ENCODE results near the gene LPCAT1.

LPCAT1 gene

DNA sequence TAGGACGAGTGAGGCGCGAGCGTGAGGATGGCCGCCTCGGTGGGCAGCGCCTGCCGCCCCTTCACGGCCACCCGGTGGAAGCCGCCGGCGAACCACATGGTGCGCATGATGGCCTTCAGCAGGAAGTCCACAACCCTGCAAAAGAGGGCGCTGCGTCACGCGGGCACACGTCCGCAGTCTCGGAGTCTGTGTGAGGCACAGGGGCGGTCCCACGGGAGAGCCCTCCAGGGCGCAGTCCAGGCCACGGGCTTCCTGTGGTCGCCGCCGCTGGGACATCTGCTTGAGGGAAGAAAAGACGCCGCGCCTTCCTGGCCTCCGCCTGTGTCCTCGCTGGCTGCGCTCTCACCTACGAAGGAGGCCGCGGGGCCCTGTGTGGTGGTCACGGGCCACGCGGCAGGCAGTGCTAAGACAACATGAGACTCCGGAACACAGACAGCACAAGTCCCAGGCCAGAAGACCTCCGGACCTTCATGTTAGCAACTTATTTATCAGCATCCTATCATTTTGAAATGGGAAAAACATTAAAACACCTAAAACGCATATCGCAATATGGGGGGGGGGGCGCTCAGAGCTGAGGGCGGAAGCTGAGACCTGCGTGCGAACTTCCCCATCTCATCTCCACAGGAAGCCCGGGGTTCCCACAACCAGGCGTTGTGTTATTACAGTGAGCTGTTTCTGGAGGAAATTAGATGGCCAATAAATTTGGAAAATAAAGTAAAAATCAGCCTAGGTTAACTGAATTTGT, 28.8 kb downstream of the LPCAT1 start:
- DNase-seq: no peak

DNA sequence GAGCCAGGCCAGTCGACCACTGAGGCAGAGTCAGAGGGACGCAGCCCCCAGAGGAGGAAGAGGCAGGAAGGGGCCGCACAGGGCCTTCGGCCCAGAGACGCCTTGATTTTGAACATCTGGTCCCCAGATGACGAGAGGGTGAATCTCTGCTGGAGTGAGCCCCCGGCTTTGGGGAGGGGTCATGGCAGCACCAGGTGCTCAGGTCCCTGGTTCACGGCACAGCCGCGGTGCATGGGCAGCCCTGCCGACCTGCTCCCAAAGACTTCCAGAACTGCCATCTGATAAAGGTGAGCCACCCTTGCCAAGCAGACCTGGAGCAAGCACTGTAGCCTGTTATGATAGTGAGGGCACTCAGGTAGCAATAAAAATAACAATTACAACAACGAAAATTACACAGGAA, 29.8 kb downstream of the LPCAT1 start:
- DNase-seq: no peak

GRCh38 chr5:1493413-1493812, 30.3 kb downstream of the LPCAT1 start:
- DNase-seq: no peak

DNA sequence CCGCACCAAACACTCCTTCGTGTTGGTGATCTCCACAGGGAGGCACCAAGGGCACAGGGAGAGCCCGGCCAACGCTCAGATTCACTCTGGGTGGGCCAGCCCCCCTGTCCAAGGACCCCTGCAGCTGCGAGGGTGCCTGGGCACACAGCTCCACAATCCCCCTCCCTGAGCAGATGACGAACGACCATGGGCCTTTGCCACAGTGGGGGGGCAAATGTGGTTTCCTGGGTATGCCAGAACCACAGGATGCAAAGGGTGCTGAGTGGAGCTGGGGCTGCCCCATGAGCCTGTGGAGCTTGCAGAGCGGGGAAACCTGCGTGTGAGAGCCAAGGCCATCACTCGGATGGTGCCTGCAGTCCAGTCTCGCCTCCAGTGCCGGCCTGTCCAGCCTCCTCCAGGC, 31.0 kb downstream of the LPCAT1 start:
- no peak for DNase-seq

DNA sequence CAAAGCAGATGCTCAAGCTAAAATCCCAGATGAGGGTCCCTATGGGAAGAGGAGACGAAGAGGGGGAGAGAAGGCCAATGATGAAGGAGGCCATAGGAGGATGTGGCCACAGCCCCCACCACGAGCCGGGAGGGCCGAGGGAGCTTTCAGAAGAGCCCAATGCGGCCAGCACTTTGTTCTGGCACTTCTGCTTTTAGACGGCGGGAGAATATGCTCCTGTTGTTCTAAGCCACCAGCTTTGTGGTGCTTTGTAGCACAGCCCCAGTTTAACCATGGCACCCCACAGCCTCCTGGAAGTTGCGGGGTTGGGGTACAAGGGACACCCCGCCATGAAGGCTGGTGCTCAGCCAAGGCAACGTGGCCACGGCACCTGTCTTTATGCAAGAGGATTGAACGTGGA, 33.4 kb downstream of the LPCAT1 start:
- no peak for DNase-seq

GRCh38 chr5:1489754-1490153, 34.0 kb downstream of the LPCAT1 start:
- no peak for DNase-seq

GRCh38 chr5:1488882-1489680, 34.7 kb downstream of the LPCAT1 start:
- DNase-seq: no peak

GRCh38 chr5:1487079-1487764, 36.5 kb downstream of the LPCAT1 start:
- no peak for DNase-seq

DNA sequence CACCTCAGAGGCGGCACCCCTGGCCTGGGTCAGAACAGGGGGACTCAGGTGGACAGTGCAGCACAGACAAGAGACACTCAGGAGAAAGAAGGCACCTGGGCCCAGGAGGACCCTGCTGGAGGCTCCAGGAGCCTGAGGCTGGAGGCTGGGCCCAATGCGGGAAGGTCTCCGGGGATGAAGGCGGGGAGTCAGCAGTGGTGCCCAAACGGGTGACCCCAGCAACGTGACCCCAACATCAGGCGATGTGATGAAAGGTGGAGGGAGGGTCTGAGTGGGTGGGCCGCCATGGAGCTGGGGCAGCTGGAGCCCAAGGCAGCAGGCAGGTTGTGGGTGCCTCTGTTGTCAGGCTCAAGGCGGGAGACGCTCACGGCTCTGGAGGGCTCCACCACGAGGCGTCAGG, 37.5 kb downstream of the LPCAT1 start:
- DNase-seq: no peak

DNA sequence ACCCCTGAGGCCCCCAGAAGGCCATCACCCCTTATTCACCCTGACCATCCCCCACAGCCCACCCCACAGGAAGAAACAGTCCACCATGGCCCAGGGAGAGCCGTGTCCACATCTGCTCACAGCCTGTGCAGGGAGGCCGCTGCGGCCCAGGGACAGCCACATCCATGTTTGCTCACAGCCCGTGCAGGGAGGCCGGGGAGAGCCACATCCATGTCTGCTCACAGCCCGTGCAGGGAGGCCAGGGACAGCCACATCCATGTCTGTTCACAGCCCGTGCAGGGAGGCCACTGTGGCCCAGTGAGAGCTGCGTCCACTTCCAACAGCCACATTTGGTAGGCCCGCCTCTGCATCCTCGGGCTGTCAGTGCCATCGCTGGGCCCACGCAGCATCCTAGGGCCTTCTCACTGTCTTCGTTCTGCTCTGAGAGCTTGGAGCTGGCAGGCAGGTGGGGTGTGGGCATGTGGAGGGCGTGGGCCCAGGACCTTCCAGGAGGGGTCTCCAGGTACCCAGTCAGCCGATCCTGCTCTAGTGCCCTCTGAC, 38.1 kb downstream of the LPCAT1 start:
- no peak for DNase-seq

DNA sequence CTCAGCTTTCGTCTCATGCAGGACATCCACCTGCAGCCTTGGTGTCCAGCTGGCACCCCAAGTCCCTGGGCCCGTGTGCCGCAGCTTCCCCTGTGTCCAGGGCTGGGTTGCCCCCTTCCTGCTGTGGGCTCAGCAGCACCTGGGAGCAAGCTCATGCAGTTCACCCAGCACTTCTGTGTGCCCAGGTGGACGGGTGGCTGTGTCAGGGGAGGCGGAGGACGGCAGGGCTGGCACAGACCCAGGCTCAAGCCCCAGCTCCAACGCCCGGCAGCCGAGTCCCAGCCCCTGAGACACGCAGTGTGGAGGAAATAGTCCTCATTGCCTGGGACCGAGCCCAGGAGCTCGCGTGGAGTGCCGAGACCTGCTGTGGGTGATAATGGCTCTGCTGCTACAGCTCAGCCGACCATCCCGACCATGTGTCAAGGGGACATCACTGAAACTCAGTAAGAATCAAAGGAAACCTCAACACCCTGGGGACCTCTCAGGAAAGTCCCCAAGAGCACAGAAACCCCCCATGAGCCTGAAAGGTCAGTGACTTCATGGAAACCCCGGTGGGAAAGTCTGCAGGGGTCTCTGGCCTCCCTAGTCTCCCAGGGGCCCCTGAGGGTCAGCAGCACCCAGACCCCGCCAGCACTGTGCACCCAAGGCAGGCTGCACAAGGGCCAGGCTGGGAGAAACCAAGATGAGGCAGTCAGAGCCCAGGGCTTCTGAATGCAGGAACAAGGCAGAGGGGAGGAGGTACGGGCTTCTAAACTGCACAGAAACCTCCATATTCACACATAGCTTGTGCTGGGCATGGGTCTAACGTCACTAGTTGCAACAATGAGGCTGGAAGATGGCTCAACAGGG, 38.8 kb downstream of the LPCAT1 start:
- DNase-seq: no peak

GRCh38 chr5:1483856-1484729, 39.7 kb downstream of the LPCAT1 start:
- DNase-seq: no peak

GRCh38 chr5:1483064-1483463, 40.7 kb downstream of the LPCAT1 start:
- DNase-seq: no peak

DNA sequence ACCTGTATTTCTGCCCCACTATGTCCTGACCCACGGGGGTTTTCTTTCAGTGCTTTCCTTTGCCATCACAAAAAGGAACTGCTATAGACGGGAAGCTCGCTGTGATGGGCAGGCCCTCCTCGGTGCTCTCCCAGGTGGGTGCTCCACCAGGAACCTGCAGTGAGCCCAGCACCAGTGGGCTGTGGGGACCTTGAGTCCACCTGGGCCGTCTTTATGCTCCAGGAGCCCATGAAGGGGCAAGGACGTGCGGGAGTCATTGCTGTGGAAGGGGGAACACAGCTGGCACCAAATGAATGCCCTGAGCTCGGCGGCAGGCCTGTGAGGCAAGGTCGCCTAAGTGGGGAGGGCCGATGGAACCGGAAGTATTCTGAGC, 41.8 kb downstream of the LPCAT1 start:
- DNase-seq: no peak

DNA sequence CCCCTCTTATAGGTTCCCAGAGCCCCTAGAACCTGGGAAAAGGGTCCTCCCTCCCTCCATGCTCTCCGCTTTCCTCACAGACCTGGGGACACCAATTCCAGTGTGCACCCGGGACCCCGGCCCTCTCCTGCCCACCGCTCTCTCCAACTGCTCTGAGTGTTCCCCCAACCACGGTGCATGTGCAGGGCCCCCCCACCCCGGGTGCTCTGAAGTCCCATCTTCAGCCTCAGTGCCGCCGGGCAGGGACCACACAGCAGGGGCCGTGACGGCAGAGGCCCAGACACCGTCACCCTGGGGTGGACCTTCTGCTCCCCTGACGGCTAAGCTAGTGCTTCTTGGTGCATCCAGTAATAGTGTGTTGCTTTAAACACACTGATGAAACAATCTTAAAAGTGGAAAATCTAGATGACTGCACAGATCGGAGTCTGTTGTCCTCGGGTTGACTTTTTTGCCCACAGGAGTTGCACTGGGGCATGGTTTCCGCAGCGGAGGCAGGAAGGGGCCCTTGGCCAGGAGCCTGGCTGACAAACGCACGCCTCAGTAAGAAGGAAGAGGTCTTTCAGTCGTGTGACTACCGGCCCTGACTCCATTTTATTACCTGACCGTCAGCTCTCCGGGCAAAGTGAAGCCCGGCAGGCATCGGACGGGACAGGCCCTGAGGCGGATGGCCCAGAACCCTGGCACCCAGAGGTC, 42.3 kb downstream of the LPCAT1 start:
- DNase-seq: no peak

GRCh38 chr5:1480806-1481205, 43.0 kb downstream of the LPCAT1 start:
- DNase-seq: no peak

DNA sequence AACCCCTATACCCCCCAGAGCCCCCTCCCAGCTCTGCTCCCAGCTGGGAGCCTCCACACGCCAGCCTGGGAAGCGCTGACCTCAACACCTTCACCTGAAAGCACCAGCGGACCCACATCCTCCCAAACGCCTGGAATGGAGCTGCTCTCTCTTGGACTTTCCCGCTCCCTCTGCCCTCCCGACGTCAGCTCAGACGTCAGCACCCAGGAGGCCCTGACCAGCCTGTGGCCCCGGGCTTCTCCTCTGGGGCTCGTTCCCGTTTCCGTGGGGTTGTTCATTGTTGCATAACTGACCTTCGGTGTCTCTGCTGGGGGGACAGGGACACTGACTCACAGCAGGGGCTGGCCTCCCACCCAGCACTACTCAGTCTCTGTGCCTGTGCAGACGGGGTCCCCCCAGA, 43.5 kb downstream of the LPCAT1 start:
- no peak for DNase-seq

- no peak for DNase-seq
Observed at GRCh38 chr5:1479581-1480188, 44.1 kb downstream of the LPCAT1 start.

DNA sequence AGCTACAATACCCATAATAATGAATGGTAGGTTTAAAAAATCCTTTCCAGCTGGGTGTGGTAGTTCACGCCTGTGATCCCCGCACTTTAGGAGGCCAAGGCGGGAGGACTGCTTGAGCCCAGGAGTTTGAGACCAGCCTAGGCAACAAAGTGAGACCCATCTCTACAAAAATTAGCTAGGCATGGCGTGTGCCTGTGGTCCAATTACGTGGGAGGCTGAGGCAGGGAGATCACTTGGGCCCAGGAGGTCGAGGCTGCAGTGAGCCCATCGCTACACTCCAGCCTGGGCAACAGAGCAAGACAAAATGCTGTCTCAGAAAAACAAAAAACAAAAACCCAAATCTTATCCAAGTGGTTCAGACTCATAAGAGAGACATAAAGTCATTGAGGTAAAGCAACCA, 44.7 kb downstream of the LPCAT1 start:
- no peak for DNase-seq

DNA sequence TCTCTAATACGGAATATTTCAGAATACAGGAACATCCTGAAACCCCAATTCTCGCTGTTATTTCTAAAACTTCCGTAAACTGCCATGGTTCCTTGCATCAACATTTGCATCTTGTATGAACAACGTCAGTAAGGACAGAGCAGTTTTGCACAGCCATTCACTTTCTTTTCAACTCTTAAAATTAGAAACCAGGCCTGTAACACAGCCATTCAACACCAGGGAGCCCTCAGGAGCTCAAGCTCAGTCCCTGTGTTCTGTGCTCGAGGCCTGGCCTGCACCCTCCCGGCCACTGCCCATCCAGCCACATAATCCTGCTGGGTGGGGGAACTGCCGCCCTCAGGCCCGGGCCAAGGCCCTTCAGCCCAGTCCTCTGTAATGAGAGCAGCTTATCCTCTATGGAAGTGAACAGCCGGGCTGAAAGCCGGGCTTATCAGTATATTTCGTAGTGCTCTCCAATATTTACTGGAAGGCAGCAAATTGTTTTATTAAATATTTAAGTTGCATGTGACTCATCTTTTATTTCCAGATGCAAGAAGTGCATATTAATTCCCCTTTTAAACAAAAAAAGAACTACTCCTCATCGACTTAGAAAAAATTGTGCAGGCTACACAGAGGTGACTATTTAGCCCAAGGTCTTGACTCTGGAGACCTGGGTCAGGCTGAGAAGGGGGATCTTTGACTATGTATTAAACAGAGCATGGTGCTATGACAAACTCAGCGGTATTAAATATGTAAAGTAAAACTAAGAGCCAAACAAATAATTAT, 45.3 kb downstream of the LPCAT1 start:
- no peak for DNase-seq

All from NCI-H1105 (cell line).